Activated CD8-positive, alpha-beta memory T cell treated with anti-CD3 and anti-CD28 coated beads, Interleukin-2, amount 50 U/mL, for 1 hour (primary cell): ENCODE measurements around the gene TRIML1.

ENCODE experiments used
- DNase-seq: peaks from one replicate; pipeline ENCODE4 v3.0.0-alpha.2; 2020; ENCODE audit errors: extremely low read depth

Gene TRIML1, protein sequence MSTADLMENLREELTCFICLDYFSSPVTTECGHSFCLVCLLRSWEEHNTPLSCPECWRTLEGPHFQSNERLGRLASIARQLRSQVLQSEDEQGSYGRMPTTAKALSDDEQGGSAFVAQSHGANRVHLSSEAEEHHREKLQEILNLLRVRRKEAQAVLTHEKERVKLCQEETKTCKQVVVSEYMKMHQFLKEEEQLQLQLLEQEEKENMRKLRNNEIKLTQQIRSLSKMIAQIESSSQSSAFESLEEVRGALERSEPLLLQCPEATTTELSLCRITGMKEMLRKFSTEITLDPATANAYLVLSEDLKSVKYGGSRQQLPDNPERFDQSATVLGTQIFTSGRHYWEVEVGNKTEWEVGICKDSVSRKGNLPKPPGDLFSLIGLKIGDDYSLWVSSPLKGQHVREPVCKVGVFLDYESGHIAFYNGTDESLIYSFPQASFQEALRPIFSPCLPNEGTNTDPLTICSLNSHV

DNA sequence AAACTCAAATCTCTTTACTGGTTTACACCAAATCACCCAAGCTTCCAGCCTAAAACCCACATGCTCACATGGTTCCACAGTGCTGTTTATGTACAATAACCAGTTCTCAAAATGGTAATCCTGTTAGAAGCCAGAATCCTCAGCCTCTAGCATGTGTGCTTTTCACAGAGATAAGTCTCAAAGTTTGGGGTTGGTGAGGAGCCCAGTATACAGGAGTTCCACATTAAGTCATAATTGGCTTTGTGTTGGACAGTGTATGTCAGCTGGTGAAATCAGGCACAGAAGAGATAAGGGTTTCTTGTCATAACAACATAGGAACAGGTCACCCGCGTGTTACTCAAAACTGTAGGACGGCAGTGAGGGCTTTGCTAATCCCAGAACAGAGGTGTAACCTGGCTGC is at the start of gene TRIML1:
Gene TRIML1 (plus strand): TSS at position 301 of the 400 bp plus-strand sequence. CDS start 118 bp downstream, outside the sequence.
- no peak for DNase-seq

DNA sequence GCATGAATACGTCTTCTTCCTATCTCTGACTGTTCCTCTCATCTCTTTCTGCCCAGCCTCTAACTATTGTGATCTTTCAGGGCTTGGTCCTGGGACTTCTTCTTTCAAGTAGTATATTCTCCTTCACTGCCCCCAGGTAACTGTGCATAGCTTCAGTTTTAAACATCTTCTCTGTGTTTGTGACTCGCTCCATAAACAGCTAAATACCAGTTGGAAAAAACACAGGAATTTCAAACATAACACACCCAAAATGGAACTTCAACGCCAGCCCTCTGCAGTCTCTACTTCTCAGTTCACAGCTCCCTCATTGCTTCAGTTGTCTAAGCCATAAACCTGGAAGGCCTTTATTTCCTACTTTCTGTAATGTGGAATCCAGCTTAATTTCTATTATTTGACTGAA is 46.4 kb upstream of the TRIML1 start:
- DNase-seq, result no peak

DNA sequence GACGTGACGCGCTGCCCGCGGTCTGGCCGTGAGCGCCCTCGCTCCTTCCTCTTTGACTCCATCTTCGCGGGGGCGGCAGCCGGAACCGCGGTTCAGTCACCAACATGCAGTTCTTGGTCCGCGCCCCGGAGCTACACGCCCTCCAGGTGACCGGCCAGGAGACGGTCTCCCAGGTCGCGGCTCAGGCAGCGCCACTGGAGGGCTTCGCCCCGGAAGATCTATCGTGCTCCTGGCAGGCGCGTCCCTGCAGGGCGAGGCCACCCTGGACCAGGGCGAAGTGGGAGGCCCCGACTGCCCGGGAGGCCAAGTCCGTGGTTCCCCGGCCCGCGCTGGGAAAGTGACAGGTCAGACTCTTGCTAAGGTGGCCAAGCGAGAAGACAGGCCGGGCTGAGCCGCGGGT is 32.8 kb upstream of the TRIML1 start:
- no peak for DNase-seq

DNA sequence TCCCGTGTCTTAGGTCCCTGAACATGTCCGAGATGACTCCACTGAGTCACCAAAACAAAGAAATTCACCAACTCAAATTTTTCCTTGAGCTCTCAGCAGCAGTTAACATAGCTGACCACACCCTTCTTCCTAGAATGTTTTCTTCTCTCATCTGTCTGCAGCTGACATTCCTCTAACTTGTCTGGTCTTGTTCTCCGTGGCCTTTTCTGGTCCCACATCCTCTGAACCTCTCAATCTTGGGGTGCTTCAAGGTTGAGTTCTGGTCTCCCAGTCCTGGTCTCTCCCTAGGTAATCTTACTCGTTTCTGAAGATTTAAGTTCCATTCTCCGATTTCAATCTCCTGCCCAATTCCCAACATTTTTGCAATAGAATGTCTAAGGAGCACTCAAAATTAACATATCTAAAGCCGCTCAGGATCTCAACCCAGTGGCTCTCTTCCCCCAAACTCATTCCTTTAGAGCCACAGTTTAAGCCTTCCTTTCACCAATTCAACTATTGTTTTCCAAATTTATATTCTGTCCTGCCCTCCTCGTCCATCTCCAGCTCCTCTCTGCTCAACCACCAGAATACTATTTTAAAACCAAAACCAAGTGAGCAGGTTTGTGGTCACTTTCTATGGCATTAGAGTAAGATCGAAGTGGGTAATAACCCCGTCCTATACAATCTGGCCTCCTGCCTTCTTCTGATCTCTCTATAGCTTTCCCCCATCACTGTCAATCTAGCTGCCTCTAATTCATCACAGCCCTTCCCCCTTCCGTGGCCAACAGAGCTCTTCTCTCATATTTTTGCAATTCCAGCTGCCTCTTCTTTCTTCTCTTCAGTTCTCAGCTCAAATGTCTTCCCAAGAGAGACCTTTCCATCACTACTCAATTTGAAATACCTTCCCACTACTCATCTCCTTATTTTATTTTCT is 31.1 kb upstream of the TRIML1 start:
- DNase-seq, result no peak

DNA sequence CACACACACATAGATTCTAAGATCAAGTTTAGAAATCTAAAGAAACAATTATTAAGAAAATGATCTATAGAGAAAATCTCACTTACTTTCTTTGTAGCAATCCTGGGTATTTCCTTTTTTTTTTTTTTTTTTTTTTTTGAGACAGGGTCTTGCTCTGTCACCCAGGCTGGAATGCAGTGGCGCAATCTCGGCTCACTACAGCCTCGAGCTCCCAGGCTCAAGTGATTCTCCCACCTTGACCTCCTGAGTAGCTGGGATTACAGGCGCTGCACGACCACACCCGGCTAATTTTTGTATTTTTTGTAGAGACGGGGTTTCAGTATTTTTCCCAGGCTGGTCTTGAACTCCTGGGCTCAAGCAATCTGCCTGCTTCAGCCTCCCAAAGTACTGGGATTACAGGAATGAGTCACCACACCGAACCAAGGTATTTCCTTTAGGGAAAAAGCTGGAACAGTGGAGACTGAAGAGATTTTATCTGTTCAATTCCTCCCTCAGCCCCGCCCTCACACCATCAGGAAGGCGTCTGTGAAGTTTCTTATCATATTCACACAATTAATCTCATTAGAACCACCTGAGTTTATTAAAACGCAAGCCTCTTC is 30.0 kb upstream of the TRIML1 start, which contains the start of gene TRIML2:
Gene TRIML2 (minus strand): TSS at position 447 of the 599 bp plus-strand sequence. CDS start 4,235 bp downstream, outside the sequence.
- DNase-seq, result no peak

DNA sequence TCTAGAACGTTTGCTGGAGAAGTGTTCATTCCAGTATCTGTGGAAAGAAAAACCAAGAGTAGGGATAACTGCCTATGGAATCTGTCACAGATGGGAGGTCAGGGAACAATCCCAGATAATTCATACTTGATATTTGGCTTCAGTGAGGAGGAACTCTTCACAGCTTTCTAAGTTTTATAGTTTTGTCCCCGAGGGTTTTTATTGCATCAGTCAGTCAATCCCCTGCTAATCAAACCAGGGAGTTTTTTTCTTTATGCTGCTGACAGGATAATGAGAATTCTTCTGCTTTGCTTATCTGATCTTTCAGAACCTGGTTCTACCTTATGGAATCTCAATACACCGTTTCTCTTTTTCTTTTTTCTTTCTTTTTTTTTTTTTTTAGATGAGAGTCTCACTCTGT is 29.2 kb upstream of the TRIML1 start:
- no peak for DNase-seq

DNA sequence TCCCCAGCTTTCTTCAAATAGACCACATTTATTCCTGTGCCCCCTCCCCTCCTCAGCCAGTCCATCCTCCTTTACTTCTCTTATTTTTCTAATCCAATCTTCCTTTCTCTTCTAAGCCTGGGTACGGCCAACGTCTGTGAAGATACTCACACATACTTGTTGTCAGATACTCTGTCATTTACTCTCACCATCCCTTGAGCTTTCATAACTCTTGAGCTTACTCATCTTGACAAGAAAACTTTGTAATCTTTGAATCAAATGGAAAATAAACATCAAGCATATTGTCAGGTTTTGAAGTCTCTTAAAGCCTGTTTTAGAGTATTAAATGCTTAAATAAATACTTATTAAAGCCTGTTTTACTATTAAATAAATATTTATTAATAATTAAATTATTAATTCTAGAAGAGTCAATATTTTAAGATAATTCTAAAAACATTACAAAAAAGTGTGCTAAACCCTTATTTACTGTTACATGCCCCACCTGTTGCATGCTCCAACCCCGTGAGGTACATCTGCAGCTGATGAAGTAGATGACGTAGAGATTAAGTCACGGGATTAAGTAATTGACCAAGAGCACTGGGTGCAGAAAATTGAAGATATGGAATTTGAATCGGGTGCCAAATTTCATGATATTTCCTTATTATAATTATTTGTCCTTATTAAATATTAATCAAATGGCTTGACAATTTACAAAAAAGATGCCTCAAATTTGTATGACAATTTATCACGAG is 28.3 kb upstream of the TRIML1 start:
- no peak for DNase-seq

DNA sequence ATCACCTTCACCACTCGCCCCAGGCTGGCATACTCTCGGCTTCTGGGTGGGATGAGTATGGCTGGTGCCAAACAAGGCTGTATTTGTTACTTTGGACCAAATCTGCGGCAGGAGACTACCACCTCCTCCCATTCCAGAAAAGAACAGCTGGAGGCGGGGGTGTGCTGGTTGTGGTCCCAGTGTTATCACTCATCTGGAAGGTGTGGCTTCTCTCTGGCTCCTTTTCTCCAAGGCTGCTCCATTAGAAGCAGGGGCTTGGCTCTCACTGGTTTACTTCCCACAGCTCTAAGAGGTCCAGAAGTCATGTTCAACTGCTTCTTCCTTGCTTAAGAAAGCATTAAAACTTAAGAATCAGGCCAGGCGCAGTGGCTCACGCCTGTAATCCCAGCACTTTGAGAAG is 27.3 kb upstream of the TRIML1 start:
- no peak for DNase-seq

DNA sequence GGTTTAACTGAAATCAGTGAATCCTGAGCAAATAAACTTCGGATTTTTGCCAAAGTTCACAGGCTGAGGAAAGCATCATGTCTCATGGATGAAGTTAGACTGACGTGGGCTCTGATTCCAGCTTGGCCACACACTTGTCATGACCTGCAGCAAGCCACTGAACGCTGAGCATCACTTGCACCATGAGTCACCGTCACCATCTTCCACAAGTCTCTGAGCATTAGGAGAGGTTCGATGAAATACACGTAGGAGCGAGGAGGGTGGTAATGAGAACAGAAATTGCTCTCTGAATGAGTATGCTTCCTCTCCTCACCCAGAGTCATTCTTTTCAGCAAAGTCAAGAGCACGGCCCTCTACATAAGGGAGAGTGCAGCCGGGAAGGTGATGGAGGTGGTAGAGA is 26.1 kb upstream of the TRIML1 start:
- DNase-seq, result no peak

DNA sequence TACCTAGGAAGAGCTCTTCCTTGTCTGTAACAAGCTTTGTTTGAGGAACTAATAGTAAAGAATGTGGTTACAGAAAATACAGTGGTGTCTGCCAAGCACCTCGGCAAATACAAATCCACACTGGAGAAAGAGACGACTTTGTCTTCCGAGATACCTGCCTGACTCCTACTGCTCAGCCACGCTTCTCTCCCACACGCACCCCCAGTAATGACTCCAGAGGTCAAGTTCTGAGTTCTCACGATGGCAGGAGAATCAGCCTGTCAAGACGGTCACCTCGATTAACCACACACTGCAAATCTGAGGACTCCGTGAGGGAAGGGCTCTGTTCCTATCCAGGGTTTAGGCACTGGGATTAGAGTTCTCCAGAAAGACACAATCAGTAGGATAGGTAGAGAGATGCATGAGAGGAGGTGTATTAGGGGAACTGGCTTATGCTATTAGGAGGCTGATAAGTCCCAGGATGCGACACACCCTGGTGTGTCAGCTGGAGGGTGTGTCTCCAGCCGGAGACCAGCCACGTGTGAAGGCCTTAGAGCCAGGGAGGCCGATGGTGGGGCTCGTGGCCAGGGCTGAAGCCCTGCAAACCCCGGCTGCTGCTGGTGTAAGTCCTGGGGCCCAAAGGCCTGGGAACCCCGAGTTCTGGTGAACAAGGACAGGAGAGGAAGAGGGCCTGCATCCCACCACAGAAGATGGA is 21.5 kb upstream of the TRIML1 start:
- no peak for DNase-seq

DNA sequence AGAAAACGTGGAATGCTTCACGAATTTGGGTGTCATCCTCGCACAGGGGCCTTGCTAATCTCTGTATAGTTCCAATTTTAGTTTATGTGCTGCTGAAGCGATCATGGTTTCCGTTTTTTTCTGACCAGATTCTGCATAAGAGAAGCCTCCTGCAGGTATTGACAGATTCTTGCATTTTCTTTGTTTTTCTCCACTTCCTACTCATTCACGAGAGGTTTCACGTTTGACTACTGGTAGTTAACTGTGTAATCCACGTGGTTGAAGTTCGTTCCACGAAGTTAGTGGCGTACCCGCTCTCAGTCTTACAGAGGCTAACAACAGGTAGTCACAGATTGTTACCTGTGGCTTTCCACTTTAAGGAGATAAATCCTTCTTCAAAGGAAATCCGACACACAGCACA is 17.7 kb upstream of the TRIML1 start:
- DNase-seq, result no peak

DNA sequence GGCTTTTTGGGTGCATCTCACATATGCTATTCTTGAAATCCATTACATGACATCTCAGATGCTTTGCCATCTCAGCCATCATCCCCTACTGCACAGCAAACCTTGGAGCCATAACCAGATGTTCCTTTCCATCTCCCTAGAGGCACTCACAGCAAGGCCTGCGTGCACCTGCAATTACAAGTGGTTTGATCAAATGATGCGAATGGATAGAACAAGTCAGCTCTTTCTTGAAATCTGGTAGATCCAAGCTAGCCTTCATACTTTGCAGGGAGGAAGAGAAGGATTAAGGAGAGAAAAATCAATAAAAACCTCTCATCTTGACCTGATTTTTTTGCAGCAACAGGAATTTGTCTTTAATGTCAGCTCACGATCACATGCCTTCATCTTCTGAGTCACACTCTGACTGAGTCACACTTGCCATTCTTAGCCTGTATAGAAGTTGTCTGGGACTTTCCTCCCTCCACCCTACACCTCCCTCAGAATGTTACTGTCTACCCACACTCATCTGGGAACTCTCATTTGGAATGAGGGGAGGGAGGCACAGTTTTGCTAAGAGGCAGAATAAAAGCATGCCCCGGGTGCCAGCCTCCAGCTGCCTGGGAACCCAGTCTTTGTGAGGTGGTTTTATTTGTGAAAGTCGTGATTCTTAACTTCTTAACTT is 11.9 kb upstream of the TRIML1 start:
- no peak for DNase-seq

DNA sequence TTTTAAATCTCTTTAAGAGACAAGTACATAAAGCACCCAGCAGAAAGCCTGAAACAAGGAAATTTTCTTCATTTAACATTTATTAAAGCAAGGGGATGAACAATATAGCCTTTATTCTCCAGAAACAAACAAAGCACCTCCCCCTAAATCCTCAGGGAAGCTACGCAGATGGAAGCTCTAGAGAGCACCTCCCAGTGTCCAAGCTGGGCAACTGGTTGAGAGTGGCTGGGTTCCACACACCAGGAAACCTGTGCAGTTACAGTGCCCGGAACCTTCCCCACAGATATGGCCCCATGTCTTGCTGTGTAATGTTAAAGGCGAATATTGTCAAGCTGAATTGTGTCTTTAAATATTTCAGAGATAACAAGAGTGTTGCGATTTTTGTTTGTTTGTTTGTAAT is 8.9 kb upstream of the TRIML1 start:
- DNase-seq, result no peak

DNA sequence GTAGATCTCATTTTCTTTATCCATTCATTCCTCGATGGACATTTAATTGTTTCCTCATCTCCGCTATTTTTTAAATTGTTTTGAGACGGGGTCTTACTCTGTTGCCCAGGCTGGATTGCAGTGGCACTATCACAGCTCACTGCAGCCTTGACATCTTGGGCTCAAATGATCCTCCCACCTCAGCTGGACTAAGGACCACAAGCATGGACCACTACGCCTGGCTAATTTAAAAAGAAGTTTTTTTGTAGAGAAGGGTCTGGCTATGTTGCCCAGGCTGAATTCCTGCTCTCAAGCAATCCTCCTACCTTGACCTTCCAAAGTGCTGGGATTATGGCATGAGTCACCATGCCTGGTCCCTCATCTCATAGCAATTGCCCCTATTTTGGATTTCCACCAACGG is 7.0 kb upstream of the TRIML1 start:
- no peak for DNase-seq

DNA sequence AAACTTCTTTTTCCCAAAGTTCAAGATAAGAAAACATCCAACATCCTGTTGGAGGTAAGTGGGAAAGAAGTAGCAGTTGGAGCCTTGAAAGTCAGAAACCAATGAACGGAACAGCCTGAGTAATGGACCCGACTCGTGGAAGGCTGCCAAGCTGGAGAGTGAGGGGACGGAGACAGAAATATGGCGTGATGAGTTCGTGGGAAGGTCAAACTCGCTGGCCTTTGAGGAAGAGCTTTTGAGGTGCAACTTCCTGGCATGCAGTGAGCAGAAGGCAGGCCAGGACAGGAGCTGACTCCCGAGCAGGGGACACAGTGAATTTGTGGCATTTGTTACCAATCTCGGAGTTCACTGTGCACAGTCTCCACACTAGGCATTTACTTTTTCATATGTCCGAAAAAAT is 1.0 kb upstream of the TRIML1 start:
- DNase-seq, result no peak

DNA sequence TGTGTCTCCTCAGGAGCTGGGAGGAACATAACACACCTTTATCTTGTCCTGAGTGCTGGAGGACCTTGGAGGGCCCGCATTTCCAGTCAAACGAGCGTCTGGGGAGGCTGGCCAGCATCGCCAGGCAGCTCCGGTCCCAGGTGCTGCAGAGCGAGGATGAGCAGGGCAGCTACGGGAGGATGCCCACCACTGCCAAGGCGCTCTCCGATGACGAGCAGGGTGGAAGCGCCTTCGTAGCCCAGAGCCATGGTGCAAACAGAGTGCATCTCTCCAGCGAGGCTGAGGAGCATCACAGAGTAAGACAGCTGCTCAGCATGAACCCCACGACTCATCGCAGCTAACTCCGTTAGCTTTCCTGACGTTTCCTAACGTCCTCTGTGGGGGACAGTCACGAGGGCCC is 430 bp downstream of the TRIML1 start:
- DNase-seq, result no peak

DNA sequence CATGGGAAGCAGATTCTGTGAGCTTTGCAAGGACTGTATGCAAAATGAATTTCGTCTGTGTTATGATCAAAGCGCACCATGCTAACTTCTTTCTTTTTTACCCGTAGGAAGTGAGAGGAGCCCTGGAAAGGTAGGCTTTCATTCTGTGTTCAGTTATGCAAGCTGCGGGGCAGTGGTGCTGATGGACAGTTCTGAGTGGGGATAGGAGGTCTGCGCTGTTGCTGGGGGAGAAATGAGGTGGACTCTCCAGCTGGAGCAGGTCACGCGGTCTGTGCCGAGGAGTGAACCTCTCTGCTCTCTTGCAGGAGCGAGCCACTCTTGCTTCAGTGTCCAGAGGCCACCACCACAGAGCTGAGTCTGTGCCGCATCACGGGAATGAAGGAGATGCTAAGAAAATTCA is 4.5 kb downstream of the TRIML1 start:
- no peak for DNase-seq

DNA sequence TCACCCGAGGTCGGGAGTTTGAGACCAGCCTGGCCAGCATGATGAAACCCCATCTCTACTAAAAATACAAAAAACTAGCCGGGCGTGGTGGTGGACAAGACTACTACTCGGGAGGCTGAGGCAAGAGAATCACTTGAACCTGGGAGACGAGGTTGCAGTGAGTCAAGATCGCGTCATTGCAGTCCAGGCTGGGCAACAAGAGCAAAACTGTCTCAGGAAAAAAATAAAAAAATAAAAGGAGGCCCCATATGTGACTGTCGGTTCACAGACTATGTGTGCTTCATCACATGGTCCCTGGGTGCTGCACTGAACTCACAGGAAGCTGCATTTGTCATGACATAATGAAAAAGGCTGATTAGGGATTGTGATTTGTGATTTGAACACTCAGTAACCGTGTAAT is 6.4 kb downstream of the TRIML1 start:
- DNase-seq, result no peak

DNA sequence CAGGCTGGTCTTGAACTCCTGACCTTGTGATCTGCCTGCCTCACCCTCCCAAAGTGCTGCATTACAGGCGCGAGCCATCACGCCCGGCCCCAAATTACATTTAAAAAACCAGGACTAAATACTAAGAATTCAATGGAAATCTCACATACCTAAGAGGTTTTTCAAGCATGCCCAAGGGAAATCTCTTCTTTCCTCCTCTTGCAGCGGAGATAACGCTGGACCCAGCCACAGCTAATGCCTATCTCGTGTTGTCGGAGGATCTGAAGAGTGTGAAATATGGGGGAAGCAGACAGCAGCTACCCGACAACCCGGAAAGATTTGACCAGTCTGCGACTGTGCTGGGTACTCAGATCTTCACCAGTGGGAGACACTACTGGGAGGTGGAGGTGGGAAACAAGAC is 7.4 kb downstream of the TRIML1 start:
- DNase-seq, result no peak

DNA sequence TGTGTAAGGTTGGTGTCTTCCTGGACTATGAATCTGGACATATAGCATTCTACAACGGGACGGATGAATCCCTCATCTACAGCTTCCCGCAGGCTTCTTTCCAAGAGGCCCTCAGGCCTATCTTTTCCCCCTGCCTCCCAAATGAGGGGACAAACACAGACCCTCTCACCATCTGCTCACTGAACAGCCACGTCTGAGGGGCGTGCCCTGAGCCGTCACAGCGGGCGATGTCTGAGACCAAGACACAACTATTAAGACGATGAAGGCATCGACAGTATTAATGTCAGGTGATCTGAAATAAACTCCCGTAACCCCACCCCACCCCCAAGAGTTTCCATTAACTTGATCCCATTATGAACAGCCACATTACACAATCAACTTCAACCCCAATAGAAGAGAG is 7.9 kb downstream of the TRIML1 start:
- no peak for DNase-seq
